ENCODE results near the gene SLC5A10.

- TF ChIP-seq POLR2A (IDR thresholded peaks at IDR 0.05) (no peak), CTCF (IDR thresholded peaks at IDR 0.05) (no peak)
Measured at GRCh38 chr17:18932360-18933055, 19.5 kb upstream of the SLC5A10 start.

Data from esophagus squamous epithelium (tissue), 4 donors.